ENCODE measurements around the gene RAD51AP2. TPM values are rescaled to one million over a fixed set of nuclear protein-coding genes. Genes with fewer than 3 reads are reported as not detected.

The RAD51AP2 gene
- total RNA-seq, 4 donors from 2014 or later, result 0.13 TPM; not detected in 3

GRCh38 chr2:17555150-17555549 is 36.9 kb upstream of the RAD51AP2 start:
- no peaks in the 10 kb centered on the region for H3K27me3 ChIP-seq
- H3K4me1 ChIP-seq, result no peaks in the 10 kb centered on the region
- no peak for ATAC-seq
- WGBS, 2 donors (ENCODE audit: low coverage in 1 of 2), result 67 to 92% methylated on average over 1 of the region's 1 CpG
- H3K9me3 ChIP-seq, result no peaks in the 10 kb centered on the region
- TF ChIP-seq POLR2A (IDR thresholded peaks at IDR 0.05) (no peak), EP300 (IDR thresholded peaks at IDR 0.05) (no peak), POLR2AphosphoS5 (IDR thresholded peaks at IDR 0.05) (no peak), CTCF (IDR thresholded peaks at IDR 0.05) (no peak)
- no peaks in the 10 kb centered on the region for H3K36me3 ChIP-seq
- H3K4me3 ChIP-seq, result no peak overlapping the region
- H3K27ac ChIP-seq, result no peak overlapping the region

DNA sequence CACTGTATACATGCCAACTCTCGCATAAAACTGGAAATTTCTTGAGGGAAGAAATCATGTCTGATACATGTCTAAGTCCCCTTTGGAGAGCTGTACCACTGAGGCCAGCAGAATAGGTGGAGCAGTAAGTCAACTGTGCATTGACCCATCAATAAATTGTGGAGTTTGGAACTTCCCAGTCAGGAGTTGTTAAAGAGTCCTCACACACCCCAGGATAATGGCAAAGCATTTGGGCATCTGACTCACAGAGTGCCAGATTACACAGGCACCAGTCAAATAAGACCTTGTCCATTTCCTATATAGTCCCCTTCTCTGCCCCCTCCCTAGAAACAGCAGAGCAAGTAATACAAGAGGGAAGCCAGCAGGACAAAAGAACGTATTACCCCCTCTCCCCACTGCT is 32.7 kb upstream of the RAD51AP2 start:
- no peak for ATAC-seq
- no peaks in the 10 kb centered on the region for H3K4me1 ChIP-seq
- H3K36me3 ChIP-seq, result no peaks in the 10 kb centered on the region
- no peaks in the 10 kb centered on the region for H3K27me3 ChIP-seq
- no peaks in the 10 kb centered on the region for H3K9me3 ChIP-seq
- TF ChIP-seq POLR2A (IDR thresholded peaks at IDR 0.05) (no peak), EP300 (IDR thresholded peaks at IDR 0.05) (no peak), CTCF (IDR thresholded peaks at IDR 0.05) (no peak), POLR2AphosphoS5 (IDR thresholded peaks at IDR 0.05) (no peak)
- no peak overlapping the region for H3K27ac ChIP-seq
- no peak overlapping the region for H3K4me3 ChIP-seq
- 95 to 100% methylated on average over 1 to 2 of the region's 2 CpGs for WGBS, 2 donors (ENCODE audit: low coverage in 1 of 2)

- Histone ChIP-seq H3K36me3 (no peaks in the 10 kb centered on the region), H3K4me3 (no peak overlapping the region), H3K9me3 (no peaks in the 10 kb centered on the region), H3K27ac (no peak overlapping the region), H3K27me3 (no peaks in the 10 kb centered on the region), H3K4me1 (no peaks in the 10 kb centered on the region)
- WGBS, 2 donors (ENCODE audit: low coverage in 1 of 2), result 69 to 82% methylated on average over 5 of the region's 5 CpGs
- no peak for ATAC-seq
- TF ChIP-seq EP300 (IDR thresholded peaks at IDR 0.05) (no peak), CTCF (IDR thresholded peaks at IDR 0.05) (no peak), POLR2AphosphoS5 (IDR thresholded peaks at IDR 0.05) (no peak), POLR2A (IDR thresholded peaks at IDR 0.05) (no peak)
These were observed 29.5 kb upstream of the RAD51AP2 start for GRCh38 chr2:17547737-17548136.

GRCh38 chr2:17547237-17547636 is 29.0 kb upstream of the RAD51AP2 start:
- Histone ChIP-seq H3K4me1 (no peaks in the 10 kb centered on the region), H3K9me3 (no peaks in the 10 kb centered on the region), H3K27me3 (peaks cover 1% of the 10 kb centered on the region), H3K36me3 (no peaks in the 10 kb centered on the region), H3K27ac (no peak overlapping the region), H3K4me3 (no peak overlapping the region)
- 78 to 80% methylated on average over 2 of the region's 2 CpGs for WGBS, 2 donors (ENCODE audit: low coverage in 1 of 2)
- ATAC-seq, result no peak
- no peak for TF ChIP-seq EP300 (IDR thresholded peaks at IDR 0.05)
- no peak for TF ChIP-seq CTCF (IDR thresholded peaks at IDR 0.05)

DNA sequence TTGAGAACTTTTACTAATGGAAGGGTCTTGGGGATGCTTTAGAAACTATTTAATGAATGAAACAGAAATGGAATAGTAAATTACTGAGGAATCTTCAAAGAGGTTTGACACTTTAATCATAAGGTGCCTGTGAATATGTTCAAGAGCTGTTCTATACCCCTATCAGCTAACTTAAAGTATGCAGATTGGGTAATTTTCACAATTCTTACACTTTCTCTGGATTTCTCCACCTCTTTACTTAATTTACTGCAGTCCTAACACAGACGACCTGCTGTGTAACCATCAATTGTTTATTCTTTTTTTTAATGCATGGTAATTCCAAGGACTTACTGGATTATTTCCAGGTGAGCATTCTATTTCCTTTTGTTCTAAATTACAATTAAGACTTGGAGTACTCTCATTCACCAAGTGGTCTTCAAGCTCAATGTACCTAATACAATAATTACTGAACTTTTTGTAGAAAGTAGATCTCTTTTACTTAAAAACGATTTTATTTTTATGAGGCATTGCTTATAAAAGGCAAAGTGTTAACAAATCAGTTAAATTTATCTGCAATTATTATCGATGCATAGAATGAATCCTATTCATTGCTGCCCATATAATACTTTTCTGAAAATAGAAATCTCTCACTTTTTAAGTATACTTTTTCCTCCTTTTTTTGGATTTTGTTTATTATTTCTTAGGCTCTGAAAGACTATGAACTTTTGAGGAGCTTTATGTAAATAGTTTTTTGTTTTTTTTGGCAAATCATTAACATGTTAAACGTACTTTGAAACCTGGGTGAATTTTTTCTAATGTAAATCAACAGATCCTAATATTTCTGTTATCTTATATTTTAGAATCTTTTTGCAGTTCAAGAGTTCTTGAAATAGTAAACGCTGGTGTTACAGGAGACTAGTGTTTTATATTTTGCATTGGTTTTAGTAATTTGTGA is 27.7 kb upstream of the RAD51AP2 start:
- no peak for TF ChIP-seq POLR2A (IDR thresholded peaks at IDR 0.05)
- TF ChIP-seq POLR2AphosphoS5 (IDR thresholded peaks at IDR 0.05), result no peak
- TF ChIP-seq EP300 (IDR thresholded peaks at IDR 0.05), result no peak
- TF ChIP-seq CTCF (IDR thresholded peaks at IDR 0.05), result no peak
- no peaks in the 10 kb centered on the region for H3K9me3 ChIP-seq
- WGBS, 2 donors (ENCODE audit: low coverage in 1 of 2), result 65 to 70% methylated on average over 5 of the region's 5 CpGs
- ATAC-seq, result no peak
- H3K27ac ChIP-seq, result no peak overlapping the region
- H3K27me3 ChIP-seq, result peaks cover 4% of the 10 kb centered on the region
- no peak overlapping the region for H3K4me3 ChIP-seq
- no peaks in the 10 kb centered on the region for H3K36me3 ChIP-seq
- peaks cover 0 to 10% (median 0%) of the 10 kb centered on the region in 3 donors for H3K4me1 ChIP-seq

Measured in gastroesophageal sphincter (tissue), 4 donors.